ENCODE measurements around the gene CUBN. TPM values are rescaled to one million over a fixed set of nuclear protein-coding genes. Genes with fewer than 3 reads are reported as not detected.

Gene CUBN
- total and polyA plus RNA-seq, 10 of the 15 experiments (the other 5 are each of a cell fraction or from before 2014, with no cell fraction given) = under 0.01 to 0.14 (median 0.02) TPM; not detected in 6

GRCh38 chr10:16950656-16951601 is 178.7 kb downstream of the CUBN start:
- Histone ChIP-seq H3K27me3 (replicated peaks in 1 of 2; ENCODE audit: control insufficient read depth in 2 of 2, insufficient read depth in 2 of 2, low read length in 1 of 2) (no peaks in the 10 kb centered on the region), H4K20me1 (ENCODE audit: control insufficient read depth, insufficient read depth) (no peaks in the 10 kb centered on the region), H3K27ac (ENCODE audit: control insufficient read depth, insufficient read depth) (no peak overlapping the region), H3K9me3 (replicated peaks; ENCODE audit: control insufficient read depth, insufficient read depth, low read length) (no peaks in the 10 kb centered on the region), H3K36me3 (ENCODE audit: control insufficient read depth in 2 of 2, insufficient read depth in 2 of 2, low read length in 1 of 2) (no peaks in the 10 kb centered on the region), H2AFZ (ENCODE audit: control insufficient read depth, low read depth, low read length) (no peak overlapping the region), H3K9ac (ENCODE audit: control insufficient read depth, insufficient read depth, low read length) (no peak overlapping the region), H3K4me2 (ENCODE audit: control insufficient read depth, insufficient read depth) (no peak overlapping the region), H3K4me1 (ENCODE audit: control insufficient read depth, insufficient read depth, low read length) (no peaks in the 10 kb centered on the region), H3K79me2 (ENCODE audit: control insufficient read depth, insufficient read depth, low read length) (no peaks in the 10 kb centered on the region), H3K4me3 (no peak overlapping the region)
- ChIA-PET SMC1A (ENCODE audit: uncharacterized antibody, unreplicated experiment) (interaction anchor here (0.8 kb wide), 1 partner anchor 22 kb away, joined by 3 read pairs; no protein-coding TSS in a partner anchor), POLR2A (no interaction called here), RAD21 (ENCODE audit: unreplicated experiment) (no interaction called here), CTCF (no interaction called here)
- 20% methylated on average over 8 of the region's 8 CpGs for WGBS (ENCODE audit: insufficient coverage, insufficient replicate concordance, low lambda C conversion rate, missing lambda C conversion rate)
- in situ Hi-C loops (cut with MboI) = no loop called here
- FAIRE-seq (no peak), ATAC-seq (no peak), DNase-seq (ENCODE audit: low read depth, low spot score) (no peak)
- intact Hi-C loops (cut with micrococcal nuclease; ENCODE audit: unreplicated experiment) = loop anchor here (5.0 kb wide), 1 partner anchor 306 kb away; no protein-coding TSS in a partner anchor
- BruUV-seq (replicated peaks) = no TSS peak
- TF ChIP-seq BACH1 (IDR thresholded peaks at IDR 0.05; ENCODE audit: borderline replicate concordance) (no peak), BHLHE40 (IDR thresholded peaks at IDR 0.05; ENCODE audit: borderline replicate concordance in 1 of 2, low read depth in 2 of 2, low read length in 1 of 2) (no peak), FOXK2 (IDR thresholded peaks at IDR 0.05) (no peak), HSF1 (IDR thresholded peaks at IDR 0.05; ENCODE audit: low read depth, low read length) (no peak), NKRF (conservative IDR thresholded peaks at IDR 0.05) (no peak), RAD21 (IDR thresholded peaks at IDR 0.05; ENCODE audit: insufficient read depth, low read depth, low read length) (no peak), EGR1 (IDR thresholded peaks at IDR 0.05; ENCODE audit: borderline replicate concordance in 1 of 2, low read depth in 2 of 2, low read length in 2 of 2) (no peak), TARDBP (IDR thresholded peaks at IDR 0.05; ENCODE audit: borderline replicate concordance) (no peak), SKIL (IDR thresholded peaks at IDR 0.05; ENCODE audit: low read depth, poor library complexity, severe bottlenecking) (no peak), BMI1 (IDR thresholded peaks at IDR 0.05; ENCODE audit: borderline replicate concordance) (no peak), NFXL1 (IDR thresholded peaks at IDR 0.05; ENCODE audit: borderline replicate concordance) (no peak), MTA3 (IDR thresholded peaks at IDR 0.05; ENCODE audit: borderline replicate concordance, low read length) (no peak)

Measured in GM12878 (cell line).